Activated B cell treated with CpG ODN at 0.5 μM for 24 hours (primary cell): ENCODE results near the gene SARNP. TPM values are rescaled to one million over a fixed set of nuclear protein-coding genes. Genes with fewer than 3 reads are reported as not detected.

Source experiments
- ATAC-seq: fragments of 200-7000 bp; cut with Tn5 transposase; one replicate; pipeline ENCODE4 v1.10.0; 2021; ENCODE audit warnings: low read depth, mild to moderate bottlenecking, moderate library complexity
- CTCF ChIA-PET: fragments of 350-600 bp; sonication (Branson Sonifier 250); formaldehyde crosslinking; loops from one replicate; lab custom pipeline; 2021; ENCODE audit warnings: antibody characterized with exemption; lab: Charles Lee
- POLR2A ChIA-PET: fragments of 350-600 bp; sonication (Branson Sonifier 250); formaldehyde crosslinking; loops from one replicate; lab custom pipeline; 2021; ENCODE audit warnings: antibody characterized with exemption; lab: Charles Lee
- DNase-seq: peaks from one replicate; pipeline ENCODE4 v3.0.0; 2022
- H3K27ac Mint-ChIP-seq: one replicate; pipeline ENCODE4 v1.8.0; 2020; ENCODE audit warnings: mixed read lengths
- H3K27me3 Mint-ChIP-seq: one replicate; pipeline ENCODE4 v1.8.0; 2021; ENCODE audit warnings: mixed read lengths
- H3K36me3 Mint-ChIP-seq: one replicate; pipeline ENCODE4 v1.8.0; 2021; ENCODE audit warnings: low read depth, mixed read lengths
- H3K4me1 Mint-ChIP-seq: one replicate; pipeline ENCODE4 v1.8.0; 2021; ENCODE audit warnings: mixed read lengths
- H3K4me3 Mint-ChIP-seq: one replicate; pipeline ENCODE4 v1.8.0; 2020; ENCODE audit warnings: mild to moderate bottlenecking, mixed read lengths
- H3K9me3 Mint-ChIP-seq: one replicate; pipeline ENCODE4 v1.8.0; 2020; ENCODE audit warnings: mixed read lengths
- intact Hi-C: fragments of 100-400 bp; cut with micrococcal nuclease; formaldehyde crosslinking; loops from one replicate; pipeline ENCODE4 v1.15.1; 2024
- total RNA-seq: library from RNA; stranded (reverse); gene quantifications from 2 replicates; pipeline ENCODE4 v1.2.3, GENCODE V29; 2022
- TF ChIP-seq, protein P1 (sequence below): fragments of 200-600 bp; IDR thresholded peaks from one replicate; pipeline ENCODE4 v1.8.0; 2022; ENCODE audit warnings: antibody characterized with exemption, mild to moderate bottlenecking

The SARNP gene
- total RNA-seq, 1 donor from 2014 or later = 53.6 TPM

GRCh38 chr12:55849616-55850343, 32.3 kb upstream of the SARNP start:
- intact Hi-C loops = no loop called here
- H3K9me3 Mint-ChIP-seq = no peaks in the 10 kb centered on the region
- TF ChIP-seq, protein P1, sequence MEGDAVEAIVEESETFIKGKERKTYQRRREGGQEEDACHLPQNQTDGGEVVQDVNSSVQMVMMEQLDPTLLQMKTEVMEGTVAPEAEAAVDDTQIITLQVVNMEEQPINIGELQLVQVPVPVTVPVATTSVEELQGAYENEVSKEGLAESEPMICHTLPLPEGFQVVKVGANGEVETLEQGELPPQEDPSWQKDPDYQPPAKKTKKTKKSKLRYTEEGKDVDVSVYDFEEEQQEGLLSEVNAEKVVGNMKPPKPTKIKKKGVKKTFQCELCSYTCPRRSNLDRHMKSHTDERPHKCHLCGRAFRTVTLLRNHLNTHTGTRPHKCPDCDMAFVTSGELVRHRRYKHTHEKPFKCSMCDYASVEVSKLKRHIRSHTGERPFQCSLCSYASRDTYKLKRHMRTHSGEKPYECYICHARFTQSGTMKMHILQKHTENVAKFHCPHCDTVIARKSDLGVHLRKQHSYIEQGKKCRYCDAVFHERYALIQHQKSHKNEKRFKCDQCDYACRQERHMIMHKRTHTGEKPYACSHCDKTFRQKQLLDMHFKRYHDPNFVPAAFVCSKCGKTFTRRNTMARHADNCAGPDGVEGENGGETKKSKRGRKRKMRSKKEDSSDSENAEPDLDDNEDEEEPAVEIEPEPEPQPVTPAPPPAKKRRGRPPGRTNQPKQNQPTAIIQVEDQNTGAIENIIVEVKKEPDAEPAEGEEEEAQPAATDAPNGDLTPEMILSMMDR = no peak
- ATAC-seq (no peak), DNase-seq (no peak)
- ChIA-PET CTCF (no interaction called here), POLR2A (no interaction called here)
- peaks cover 23% of the 10 kb centered on the region for H3K27me3 Mint-ChIP-seq
- H3K27ac Mint-ChIP-seq = no peak overlapping the region
- no peak overlapping the region for H3K4me3 Mint-ChIP-seq
- no peaks in the 10 kb centered on the region for H3K36me3 Mint-ChIP-seq
- no peaks in the 10 kb centered on the region for H3K4me1 Mint-ChIP-seq

DNA sequence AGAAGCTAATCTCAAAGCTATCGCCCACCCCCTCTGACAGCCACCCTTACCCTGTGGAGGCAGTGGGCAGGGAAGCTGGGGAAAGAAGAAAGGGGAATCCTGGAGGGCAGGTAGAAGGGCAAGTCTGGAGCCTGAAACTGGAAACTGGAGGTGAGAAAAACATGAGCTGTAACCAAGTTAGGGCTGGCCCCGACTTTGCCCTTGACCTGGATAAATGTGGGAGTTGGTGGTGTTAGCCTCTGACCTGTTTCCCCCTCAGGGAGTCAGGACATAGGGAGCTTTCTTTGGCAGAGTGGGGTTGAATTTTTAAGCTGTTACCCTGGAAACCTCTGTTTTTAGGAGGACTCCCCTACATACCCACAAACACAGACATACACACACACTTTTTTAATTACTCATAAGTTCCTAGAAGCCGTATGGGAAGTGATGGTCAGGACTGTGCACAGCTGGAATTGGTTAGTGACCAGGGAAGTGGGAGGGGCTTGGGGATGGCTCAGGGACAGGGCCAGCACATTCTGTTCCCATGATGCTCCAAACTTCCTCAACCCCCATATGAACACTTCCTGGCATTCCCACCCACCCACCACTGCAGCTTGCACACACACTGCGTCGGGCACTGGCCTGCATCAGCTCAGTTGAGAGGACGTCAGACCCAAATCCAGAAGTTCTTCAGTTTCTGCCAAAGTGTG, 30.2 kb upstream of the SARNP start:
- TF ChIP-seq, protein P1 = no peak
- intact Hi-C loops = no loop called here
- DNase-seq = no peak
- H3K27me3 Mint-ChIP-seq = peaks cover 22% of the 10 kb centered on the region
- H3K4me3 Mint-ChIP-seq = no peak overlapping the region
- no peak for ATAC-seq
- no peaks in the 10 kb centered on the region for H3K4me1 Mint-ChIP-seq
- ChIA-PET POLR2A (no interaction called here), CTCF (interaction anchor here (0.6 kb wide), 1 partner anchor 42 kb away, joined by 3 read pairs; no protein-coding TSS in a partner anchor)
- H3K9me3 Mint-ChIP-seq = no peaks in the 10 kb centered on the region
- H3K27ac Mint-ChIP-seq = no peak overlapping the region
- H3K36me3 Mint-ChIP-seq = no peaks in the 10 kb centered on the region

- ATAC-seq = no peak
- H3K4me1 Mint-ChIP-seq = no peaks in the 10 kb centered on the region
- TF ChIP-seq, protein P1 = no peak
- DNase-seq = no peak
- H3K27ac Mint-ChIP-seq = no peak overlapping the region
- no peak overlapping the region for H3K4me3 Mint-ChIP-seq
- no peaks in the 10 kb centered on the region for H3K36me3 Mint-ChIP-seq
- no peaks in the 10 kb centered on the region for H3K9me3 Mint-ChIP-seq
- POLR2A ChIA-PET = no interaction called here
- H3K27me3 Mint-ChIP-seq = peaks cover 18% of the 10 kb centered on the region
- intact Hi-C loops = no loop called here
- CTCF ChIA-PET = no interaction called here
Measured at GRCh38 chr12:55847033-55847432, 29.5 kb upstream of the SARNP start.

GRCh38 chr12:55845785-55846496, 28.4 kb upstream of the SARNP start:
- Mint-ChIP-seq H3K4me3 (no peak overlapping the region), H3K36me3 (no peaks in the 10 kb centered on the region), H3K4me1 (no peaks in the 10 kb centered on the region), H3K9me3 (no peaks in the 10 kb centered on the region), H3K27ac (no peak overlapping the region), H3K27me3 (peaks cover 20% of the 10 kb centered on the region)
- CTCF ChIA-PET = no interaction called here
- TF ChIP-seq, protein P1 = no peak
- ATAC-seq (no peak), DNase-seq (no peak)
- intact Hi-C loops = no loop called here
- POLR2A ChIA-PET = no interaction called here

DNA sequence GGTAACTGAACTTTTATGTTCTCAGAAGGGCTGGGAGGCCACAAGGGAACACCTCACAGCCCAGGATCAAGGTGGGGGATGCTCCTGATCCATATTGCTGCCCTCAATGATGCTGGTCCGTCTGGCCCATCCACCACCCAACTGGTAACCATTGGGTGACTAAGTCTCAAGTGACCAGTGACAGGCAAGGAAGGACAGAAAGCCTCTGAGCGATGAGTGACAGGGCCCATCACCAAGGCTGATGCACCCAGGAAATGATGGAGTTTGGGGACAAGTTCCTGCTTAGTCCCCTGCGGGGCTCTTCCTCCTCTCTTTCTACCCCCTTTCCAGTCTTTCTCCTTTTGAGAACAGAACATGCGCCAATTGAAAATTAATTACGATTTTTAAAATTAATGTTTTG, 27.8 kb upstream of the SARNP start:
- H3K27ac Mint-ChIP-seq = no peak overlapping the region
- H3K4me3 Mint-ChIP-seq = no peak overlapping the region
- ATAC-seq = no peak
- TF ChIP-seq, protein P1 = no peak
- no peaks in the 10 kb centered on the region for H3K9me3 Mint-ChIP-seq
- ChIA-PET POLR2A (no interaction called here), CTCF (no interaction called here)
- no peaks in the 10 kb centered on the region for H3K36me3 Mint-ChIP-seq
- no peak for DNase-seq
- H3K4me1 Mint-ChIP-seq = no peaks in the 10 kb centered on the region
- intact Hi-C loops = no loop called here
- H3K27me3 Mint-ChIP-seq = peaks cover 14% of the 10 kb centered on the region
